Astrocyte of the cerebellum (primary cell): ENCODE measurements around the gene ANAPC5.

Experiments
- DNase-seq: peaks from one replicate; pipeline ENCODE4 v3.0.0-alpha.2; 2011; ENCODE audit warnings: low read depth
- H3K4me3 ChIP-seq: 2 replicates; pipeline ENCODE4 v1.5.1; 2011; ENCODE audit warnings: mild to moderate bottlenecking, low read depth, low read length, moderate library complexity
- in situ Hi-C: cut with HindIII; loops from 2 replicates; pipeline ENCODE4 v1.10.0; 2017; ENCODE audit warnings: low sequenced_read_pairs
- TF ChIP-seq, protein P1 (sequence below): IDR thresholded peaks from 2 replicates; pipeline ENCODE4 v1.5.1; 2012; ENCODE audit warnings: low read length, low read depth, moderate library complexity, mild to moderate bottlenecking; ENCODE audit errors: missing control alignments

Gene ANAPC5

GRCh38 chr12:121365416-121366062 lies 13.3 kb upstream of the ANAPC5 start:
- in situ Hi-C loops, result loop anchor here (5.0 kb wide), 1 partner anchor 42 kb away; no protein-coding TSS in a partner anchor
- TF ChIP-seq, protein P1, sequence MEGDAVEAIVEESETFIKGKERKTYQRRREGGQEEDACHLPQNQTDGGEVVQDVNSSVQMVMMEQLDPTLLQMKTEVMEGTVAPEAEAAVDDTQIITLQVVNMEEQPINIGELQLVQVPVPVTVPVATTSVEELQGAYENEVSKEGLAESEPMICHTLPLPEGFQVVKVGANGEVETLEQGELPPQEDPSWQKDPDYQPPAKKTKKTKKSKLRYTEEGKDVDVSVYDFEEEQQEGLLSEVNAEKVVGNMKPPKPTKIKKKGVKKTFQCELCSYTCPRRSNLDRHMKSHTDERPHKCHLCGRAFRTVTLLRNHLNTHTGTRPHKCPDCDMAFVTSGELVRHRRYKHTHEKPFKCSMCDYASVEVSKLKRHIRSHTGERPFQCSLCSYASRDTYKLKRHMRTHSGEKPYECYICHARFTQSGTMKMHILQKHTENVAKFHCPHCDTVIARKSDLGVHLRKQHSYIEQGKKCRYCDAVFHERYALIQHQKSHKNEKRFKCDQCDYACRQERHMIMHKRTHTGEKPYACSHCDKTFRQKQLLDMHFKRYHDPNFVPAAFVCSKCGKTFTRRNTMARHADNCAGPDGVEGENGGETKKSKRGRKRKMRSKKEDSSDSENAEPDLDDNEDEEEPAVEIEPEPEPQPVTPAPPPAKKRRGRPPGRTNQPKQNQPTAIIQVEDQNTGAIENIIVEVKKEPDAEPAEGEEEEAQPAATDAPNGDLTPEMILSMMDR, result no peak
- no peak for DNase-seq
- no peak overlapping the region for H3K4me3 ChIP-seq

DNA sequence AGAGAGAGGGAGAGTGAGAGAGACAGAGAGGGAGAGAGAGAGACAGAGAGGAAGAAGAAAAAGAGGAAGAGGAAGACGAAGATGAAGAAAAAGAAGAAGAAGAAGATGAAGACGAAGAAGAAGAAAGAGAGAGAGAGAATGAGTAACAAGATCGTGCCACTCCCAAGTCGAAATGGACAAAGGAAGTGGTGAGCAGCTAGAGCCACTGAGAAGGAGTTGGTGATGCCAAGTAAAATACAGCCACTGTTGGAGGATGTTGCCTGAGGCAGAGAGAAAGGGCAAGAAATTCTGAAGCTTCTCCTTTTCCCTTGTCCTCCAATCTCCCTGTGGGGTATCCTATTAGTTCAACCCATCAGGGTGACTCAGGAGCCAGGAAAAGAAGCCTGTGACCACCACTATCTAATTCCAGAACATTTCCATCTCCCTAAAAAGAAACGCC lies 12.5 kb upstream of the ANAPC5 start:
- in situ Hi-C loops, result loop anchor here (5.0 kb wide), 1 partner anchor 43 kb away; no protein-coding TSS in a partner anchor
- DNase-seq, result peak; percentile 1
- no peak overlapping the region for H3K4me3 ChIP-seq
- TF ChIP-seq, protein P1, result no peak

- no peak for DNase-seq
- TF ChIP-seq, protein P1, result no peak
- no peak overlapping the region for H3K4me3 ChIP-seq
- in situ Hi-C loops, result no loop called here
Measured at GRCh38 chr12:121358073-121358472, 5.9 kb upstream of the ANAPC5 start.

DNA sequence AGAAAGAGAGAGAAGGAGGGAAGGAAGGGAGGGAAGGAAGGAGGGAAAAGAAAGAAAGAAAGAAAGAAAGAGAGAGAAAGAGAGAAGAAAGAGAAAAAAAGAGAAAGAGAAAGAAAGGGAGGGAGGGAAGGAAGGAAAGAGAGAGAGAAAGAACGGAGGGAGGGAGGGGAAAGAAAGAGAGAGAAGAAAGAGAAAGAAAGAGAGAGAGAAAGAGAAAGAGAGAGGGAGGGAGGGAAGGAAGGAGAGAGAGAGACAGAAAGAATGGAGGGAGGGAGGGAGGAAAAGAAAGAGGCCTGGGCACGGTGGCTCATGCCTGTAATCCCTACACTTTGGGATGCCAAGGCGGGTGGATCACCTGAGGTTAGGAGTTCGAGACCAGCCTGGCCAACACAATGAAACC lies 5.1 kb upstream of the ANAPC5 start:
- no peak for DNase-seq
- H3K4me3 ChIP-seq, result no peak overlapping the region
- in situ Hi-C loops, result no loop called here
- TF ChIP-seq, protein P1, result no peak

DNA sequence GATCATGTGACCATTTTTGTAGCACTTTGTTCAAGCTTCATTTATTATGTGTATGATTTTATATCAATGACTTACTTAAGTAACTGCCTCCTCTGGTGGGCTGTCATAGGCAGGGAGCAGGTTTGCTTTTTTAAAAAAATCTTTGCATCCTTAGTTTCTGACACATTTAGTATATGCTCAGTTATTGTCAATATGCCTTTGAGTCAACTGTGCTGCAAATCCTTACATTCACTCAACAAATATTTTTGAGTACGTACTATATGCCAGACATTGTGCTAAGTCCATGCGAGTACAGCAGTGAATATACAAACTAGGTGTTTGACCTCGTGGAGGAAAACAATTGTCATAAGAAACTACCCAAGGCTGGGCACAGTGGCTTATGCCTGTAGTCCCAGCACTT lies 4.4 kb upstream of the ANAPC5 start:
- no peak overlapping the region for H3K4me3 ChIP-seq
- in situ Hi-C loops, result no loop called here
- TF ChIP-seq, protein P1, result no peak
- no peak for DNase-seq

- no peak overlapping the region for H3K4me3 ChIP-seq
- TF ChIP-seq, protein P1, result no peak
- no peak for DNase-seq
- in situ Hi-C loops, result no loop called here
Measured at GRCh38 chr12:121355818-121356217, 3.6 kb upstream of the ANAPC5 start.

- TF ChIP-seq, protein P1, result no peak
- in situ Hi-C loops, result no loop called here
- H3K4me3 ChIP-seq, result peak overlapping the region; percentile 68
- no peak for DNase-seq
Measured at GRCh38 chr12:121352682-121353018, 439 bp upstream of the ANAPC5 start.
